M059J (cell line): ENCODE data around the gene FAM151B. TPM values are rescaled to one million over a fixed set of nuclear protein-coding genes. Genes with fewer than 3 reads are reported as not detected.
"Not testable (repeated sequence)": the region's sequence is repeated elsewhere in the genome, so short reads cannot be mapped to it uniquely, and the experiment has no call there.

Experiments
- DNase-seq: peaks from one replicate; pipeline ENCODE4 v3.0.0-alpha.2; 2012; ENCODE audit warnings: low read depth
- total RNA-seq: library from RNA; depleted of rRNA; stranded (reverse); fragments of >200 nt; shearing (Covaris generic); gene quantifications from 2 replicates; pipeline ENCODE4 v1.2.3, GENCODE V29; 2014; rRNA removed

The FAM151B gene, protein sequence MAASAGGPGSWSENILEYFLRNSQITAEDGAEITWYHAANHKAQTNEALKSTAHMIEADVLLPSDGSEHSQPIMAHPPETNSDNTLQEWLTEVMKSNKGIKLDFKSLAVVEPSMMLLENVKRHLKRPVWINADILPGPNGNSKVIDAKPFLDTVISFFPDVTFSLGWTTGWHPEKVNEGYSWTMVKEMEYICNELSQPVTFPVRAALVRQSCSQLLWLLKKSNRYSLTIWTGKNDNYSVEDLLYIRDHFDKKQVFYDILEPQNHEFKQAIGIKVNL
- 1.6 TPM in 1 of 2 replicates, not detected in the other for total RNA-seq

- peak; percentile 97 for DNase-seq
Observed at GRCh38 chr5:80487829-80488721, at the start of gene FAM151B. TSS of gene FAM151B (plus strand) at chr5:80488100. CDS start at chr5:80488124, 24 bp downstream.

DNA sequence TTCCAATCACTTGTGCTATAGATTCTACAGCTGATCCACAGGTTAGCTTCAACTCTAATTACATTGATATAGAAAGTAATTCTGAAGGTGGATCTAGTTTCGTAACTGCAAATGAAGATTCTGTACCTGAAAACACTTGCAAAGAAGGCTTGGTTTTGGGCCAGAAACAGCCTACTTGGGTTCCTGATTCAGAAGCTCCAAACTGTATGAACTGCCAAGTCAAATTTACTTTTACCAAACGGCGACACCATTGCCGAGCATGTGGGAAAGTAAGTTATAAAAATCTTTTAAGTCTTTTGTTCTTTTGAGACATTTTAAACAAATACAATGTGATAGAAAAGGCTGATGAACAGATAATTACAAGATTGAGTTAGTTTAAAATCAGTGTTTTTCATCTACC, 49.2 kb upstream of the FAM151B start:
- no peak for DNase-seq

DNA sequence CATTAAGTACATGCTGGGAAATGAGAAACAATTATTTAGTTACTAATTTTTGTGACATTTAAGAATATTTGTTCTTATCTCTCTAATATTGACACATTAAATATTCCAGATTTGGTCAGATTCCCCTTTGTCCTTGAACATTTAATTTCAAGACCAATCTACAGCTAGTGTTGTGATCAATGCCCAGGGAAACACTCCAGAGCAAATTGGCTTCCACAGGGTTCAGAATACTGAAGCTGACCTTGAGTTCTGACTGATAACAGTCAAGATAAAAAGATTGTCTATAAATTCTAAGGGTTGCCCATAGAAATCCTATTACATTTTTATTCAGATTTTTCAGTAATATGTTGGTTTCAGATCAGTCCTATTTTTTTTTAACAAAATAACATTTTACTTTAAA, 48.7 kb upstream of the FAM151B start:
- no peak for DNase-seq

DNA sequence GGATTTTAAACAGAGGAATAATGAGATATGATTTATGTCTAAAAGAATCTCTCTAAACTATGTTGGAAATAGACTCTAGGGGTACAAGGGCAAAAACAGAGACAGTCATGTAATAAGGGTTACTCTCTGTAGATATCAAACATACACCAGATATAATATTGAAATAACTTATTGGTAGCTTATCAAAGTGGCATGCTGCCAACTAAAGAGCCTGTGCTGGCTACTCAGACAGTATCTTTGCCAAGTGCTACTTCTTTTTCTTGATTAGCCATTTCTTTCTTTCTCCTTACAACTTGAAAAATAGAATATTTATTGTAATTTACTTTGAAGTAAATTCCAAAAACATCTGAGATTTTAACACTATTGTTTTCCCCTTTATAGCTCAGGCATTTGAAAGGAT, 45.2 kb upstream of the FAM151B start:
- DNase-seq = no peak

DNA sequence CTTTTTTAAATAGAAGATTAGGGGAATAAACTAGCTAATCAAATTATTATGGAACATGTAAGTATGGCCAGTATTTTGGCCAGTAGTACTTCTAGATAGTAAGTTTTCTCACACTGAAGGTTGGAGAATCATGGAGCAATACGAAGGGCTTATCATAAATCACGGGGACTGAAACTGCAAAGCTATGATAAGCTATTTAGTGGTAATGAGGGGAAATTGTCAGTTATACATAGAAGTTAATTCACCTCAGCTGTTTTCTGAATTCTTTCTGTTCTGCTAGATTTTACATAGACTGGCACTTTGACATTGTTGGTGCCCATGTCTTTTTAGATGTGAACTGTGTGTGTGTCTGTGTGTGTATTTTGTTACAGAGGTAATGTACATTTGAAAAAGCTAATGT, 34.5 kb upstream of the FAM151B start:
- no peak for DNase-seq

- DNase-seq = no peak
Observed at GRCh38 chr5:80463269-80463668, 24.6 kb upstream of the FAM151B start.

DNA sequence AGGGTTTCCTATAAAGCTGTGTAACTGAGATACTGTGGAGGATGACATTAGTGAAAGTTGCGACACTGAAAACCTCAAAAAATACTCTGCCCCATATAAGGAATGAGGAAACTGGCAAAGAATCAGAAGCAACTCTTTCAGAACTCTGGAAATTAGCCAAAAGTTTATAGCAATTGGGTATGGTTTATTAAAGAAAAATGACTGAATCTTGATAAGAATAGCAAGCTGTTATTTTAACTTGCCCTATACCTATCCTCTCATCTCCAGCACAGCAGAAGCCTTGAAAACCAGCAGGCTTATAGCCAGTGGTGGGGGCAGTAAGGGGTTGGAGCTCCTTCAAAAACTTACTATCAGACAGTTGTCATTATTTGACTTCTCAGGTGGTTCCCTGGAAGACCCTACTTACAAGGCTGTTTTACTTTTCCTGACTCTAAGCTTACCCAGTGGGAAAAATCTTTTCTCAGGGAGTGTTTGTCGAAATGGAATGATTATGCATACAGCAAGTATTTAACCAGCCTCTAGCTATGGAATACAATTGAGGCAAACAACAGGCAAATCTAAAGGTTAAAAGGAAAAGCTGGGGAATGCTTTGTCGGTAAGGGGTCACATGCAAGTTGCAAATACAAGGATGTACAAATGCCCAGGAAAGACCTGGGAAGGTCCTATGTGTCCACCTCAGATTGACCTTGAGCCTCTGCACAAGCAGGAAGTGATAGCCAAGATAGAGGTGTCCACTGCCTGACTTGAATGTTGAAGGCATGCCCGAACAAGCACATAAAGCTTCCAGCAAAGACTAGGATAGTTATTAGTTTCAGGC, 21.0 kb upstream of the FAM151B start:
- DNase-seq = no peak

GRCh38 chr5:80468131-80468530, 19.8 kb upstream of the FAM151B start:
- DNase-seq = no peak

GRCh38 chr5:80470631-80471030, 17.3 kb upstream of the FAM151B start:
- not testable (repeated sequence) for DNase-seq

GRCh38 chr5:80474929-80475328, 13.0 kb upstream of the FAM151B start:
- no peak for DNase-seq

DNA sequence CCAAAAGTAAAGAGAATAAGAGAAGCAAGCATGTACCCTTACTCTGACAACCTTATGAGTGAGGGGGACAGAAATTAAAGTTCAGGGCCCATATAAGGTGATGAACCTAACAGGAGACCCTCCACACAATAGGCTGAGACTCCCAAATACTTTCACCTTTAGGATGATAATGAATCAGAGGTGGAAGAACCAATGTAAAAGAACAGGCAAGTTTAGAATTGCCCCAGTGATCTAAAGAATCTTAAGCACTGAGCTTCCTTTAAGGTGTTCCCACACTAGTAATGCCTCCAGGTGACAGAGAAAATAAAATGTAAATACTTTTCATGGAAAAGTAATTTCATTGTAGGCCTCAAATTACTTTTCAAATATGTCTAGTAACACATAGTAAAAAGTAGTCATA, 8.2 kb upstream of the FAM151B start:
- no peak for DNase-seq

GRCh38 chr5:80480354-80480753, 7.5 kb upstream of the FAM151B start:
- no peak for DNase-seq

GRCh38 chr5:80481019-80481893, 6.6 kb upstream of the FAM151B start:
- DNase-seq = peak; percentile 58

DNA sequence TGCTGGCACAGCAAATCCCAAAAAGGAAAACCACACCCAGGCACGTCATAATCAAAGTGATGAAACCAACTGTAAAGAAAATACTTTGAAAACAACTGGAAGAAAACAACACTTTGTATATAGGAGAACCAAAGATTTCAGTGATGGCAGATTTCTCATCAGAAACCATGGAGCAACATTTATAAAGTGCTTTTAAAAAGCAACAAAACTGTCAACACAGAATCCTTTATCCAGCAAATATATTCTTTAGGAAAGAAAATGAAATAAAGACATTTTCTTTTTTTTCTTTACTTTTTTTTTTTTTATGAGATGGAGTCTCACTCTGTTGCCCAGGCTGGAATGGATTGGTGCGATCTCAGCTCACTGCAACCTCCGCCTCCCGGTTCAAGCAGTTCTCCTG, 5.3 kb upstream of the FAM151B start:
- DNase-seq = no peak

- no peak for DNase-seq
Observed at GRCh38 chr5:80483636-80484232, 4.2 kb upstream of the FAM151B start.

DNA sequence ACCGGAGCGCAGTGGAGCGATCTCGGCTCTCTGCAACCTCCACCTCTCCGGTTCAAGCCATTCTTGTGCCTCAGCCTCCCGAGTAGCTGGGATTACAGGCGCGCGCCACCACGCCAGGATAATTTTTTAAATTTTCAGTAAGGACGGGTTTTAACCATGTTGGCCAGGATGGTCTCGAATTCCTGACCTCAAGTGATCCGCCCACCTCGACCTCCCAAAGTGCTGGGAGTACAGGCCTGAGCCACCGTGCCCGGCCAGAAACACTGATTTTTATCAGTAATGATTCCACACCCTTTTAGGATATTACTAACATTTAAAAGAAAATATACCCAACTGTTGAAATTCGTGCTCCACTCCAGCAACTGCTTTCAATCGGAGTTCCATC, 464 bp upstream of the FAM151B start:
- DNase-seq = no peak

- no peak for DNase-seq
Observed at GRCh38 chr5:80491296-80491695, 3.4 kb downstream of the FAM151B start.

GRCh38 chr5:80492741-80493140, 4.8 kb downstream of the FAM151B start:
- no peak for DNase-seq

- not testable (repeated sequence) for DNase-seq
Observed at GRCh38 chr5:80493443-80493842, 5.5 kb downstream of the FAM151B start.

- no peak for DNase-seq
Observed at GRCh38 chr5:80495891-80496290, 8.0 kb downstream of the FAM151B start.

- DNase-seq = no peak
Observed at GRCh38 chr5:80502800-80503199, 14.9 kb downstream of the FAM151B start.
